Hepatocyte (in vitro differentiated cells): Measurements from ENCODE around the gene TPGS1. TPM values are rescaled to one million over a fixed set of nuclear protein-coding genes. Genes with fewer than 3 reads are reported as not detected.
"Not testable (repeated sequence)": the region's sequence is repeated elsewhere in the genome, so short reads cannot be mapped to it uniquely, and the experiment has no call there.

Experiments
- DNase-seq: peaks from one replicate; pipeline ENCODE4 v3.0.0-alpha.2; 2016; ENCODE audit warnings: low spot score
- H2AFZ ChIP-seq: fragments of 200-600 bp; sonication (generic); 2 replicates; pipeline ENCODE4 v1.6.0; 2016; ENCODE audit warnings: antibody characterized with exemption, mild to moderate bottlenecking
- H3K27ac ChIP-seq: fragments of 200-600 bp; sonication (generic); 2 replicates; pipeline ENCODE4 v1.5.1; 2016; ENCODE audit warnings: mild to moderate bottlenecking
- H3K27me3 ChIP-seq: fragments of 200-600 bp; sonication (generic); 2 replicates; pipeline ENCODE4 v1.6.1; 2016
- H3K36me3 ChIP-seq: fragments of 200-600 bp; sonication (generic); replicated peaks from 2 replicates; pipeline ENCODE4 v1.5.1; 2016; ENCODE audit warnings: low read depth; ENCODE audit not compliant: insufficient read depth
- H3K4me1 ChIP-seq: fragments of 200-600 bp; sonication (generic); 2 replicates; pipeline ENCODE4 v1.5.1; 2016; ENCODE audit warnings: mild to moderate bottlenecking, moderate library complexity; ENCODE audit not compliant: insufficient read depth
- H3K4me2 ChIP-seq: fragments of 200-600 bp; sonication (generic); 2 replicates; pipeline ENCODE4 v1.6.0; 2016
- H3K4me3 ChIP-seq: fragments of 200-600 bp; sonication (generic); 2 replicates; pipeline ENCODE4 v1.5.1; 2016; ENCODE audit warnings: mild to moderate bottlenecking
- H3K79me2 ChIP-seq: fragments of 200-600 bp; sonication (generic); 2 replicates; pipeline ENCODE4 v1.6.0; 2017; ENCODE audit warnings: mild to moderate bottlenecking
- H3K9me2 ChIP-seq: fragments of 200-600 bp; sonication (generic); replicated peaks from 2 replicates; pipeline ENCODE4 v1.6.0; 2017; ENCODE audit warnings: mild to moderate bottlenecking; ENCODE audit not compliant: insufficient read depth
- H3K9me3 ChIP-seq: fragments of 200-600 bp; sonication (generic); 2 replicates; pipeline ENCODE4 v1.5.1; 2016; ENCODE audit warnings: low read depth, mild to moderate bottlenecking
- H4K20me1 ChIP-seq: fragments of 200-600 bp; sonication (generic); 2 replicates; pipeline ENCODE4 v1.6.0; 2016; ENCODE audit warnings: mild to moderate bottlenecking; ENCODE audit not compliant: insufficient read depth, poor library complexity, severe bottlenecking
- EZH2 ChIP-seq: fragments of 200-600 bp; sonication (generic); IDR thresholded peaks from 2 replicates; pipeline ENCODE4 v1.6.1; 2016; ENCODE audit warnings: antibody characterized with exemption, mild to moderate bottlenecking, borderline replicate concordance
- EZH2phosphoT487 ChIP-seq: fragments of 200-600 bp; sonication (generic); IDR thresholded peaks from one replicate; pipeline ENCODE4 v1.6.1; 2018; ENCODE audit warnings: antibody characterized with exemption, mild to moderate bottlenecking, low read depth, moderate library complexity; ENCODE audit not compliant: unreplicated experiment, severe bottlenecking
- WGBS: methylation state at CpG from one replicate; pipeline ENCODE4 v1.1.6; 2016; ENCODE audit warnings: low lambda C conversion rate; ENCODE audit errors: missing lambda C conversion rate; 5-methylcytosine and 5-hydroxymethylcytosine counted together
- polyA plus RNA-seq: library from polyadenylated mRNA; unstranded; fragments of >200 nt; fragmentation: Nextera tagmentation; extraction: Ambion mirVana; gene quantifications from 2 replicates; pipeline ENCODE4 v1.2.1, GENCODE V29; 2016
- total RNA-seq: library from RNA; depleted of rRNA; stranded (reverse); fragments of >200 nt; gene quantifications from 2 replicates; pipeline ENCODE4 v1.2.3, GENCODE V29; 2014
- TF ChIP-seq, protein P1 (sequence below): fragments of 200-600 bp; sonication (generic); IDR thresholded peaks from 2 replicates; pipeline ENCODE4 v1.5.1; 2016; ENCODE audit warnings: antibody characterized with exemption, mild to moderate bottlenecking; ENCODE audit not compliant: poor library complexity

Gene TPGS1
- total and polyA plus RNA-seq, 2 experiments from 2014 or later = 44.9 to 61.0 TPM

DNA sequence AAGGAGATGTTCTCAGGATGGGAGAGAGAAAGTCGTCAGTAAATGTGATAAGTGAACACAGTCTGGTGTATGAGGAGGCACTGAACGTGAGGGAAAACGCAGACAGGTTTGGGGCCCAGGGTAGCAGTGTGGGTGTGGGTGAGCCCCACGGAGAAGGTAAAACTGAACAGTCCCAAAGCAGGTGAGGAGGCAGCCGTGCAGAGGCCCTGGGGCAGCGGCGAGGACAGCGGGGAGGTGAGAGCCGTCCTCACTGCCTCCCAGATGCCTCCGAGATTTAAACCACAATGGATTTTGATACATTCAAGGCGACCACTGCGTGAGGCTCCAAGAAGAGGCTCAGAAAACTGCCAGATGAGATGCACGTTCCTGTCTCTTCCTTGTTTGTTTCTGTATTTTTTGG is 31.9 kb upstream of the TPGS1 start:
- Histone ChIP-seq H3K9me2 (no peaks in the 10 kb centered on the region), H3K4me3 (no peak overlapping the region), H2AFZ (no peak overlapping the region), H3K27me3 (no peaks in the 10 kb centered on the region), H4K20me1 (no peaks in the 10 kb centered on the region), H3K4me1 (peaks cover 4% of the 10 kb centered on the region), H3K79me2 (no peaks in the 10 kb centered on the region), H3K9me3 (no peaks in the 10 kb centered on the region), H3K36me3 (no peaks in the 10 kb centered on the region), H3K4me2 (no peak overlapping the region), H3K27ac (no peak overlapping the region)
- DNase-seq = no peak
- WGBS = 86% methylated on average over 13 of the region's 13 CpGs
- TF ChIP-seq EZH2phosphoT487 = no peak
- TF ChIP-seq EZH2 = no peak
- TF ChIP-seq, protein P1, sequence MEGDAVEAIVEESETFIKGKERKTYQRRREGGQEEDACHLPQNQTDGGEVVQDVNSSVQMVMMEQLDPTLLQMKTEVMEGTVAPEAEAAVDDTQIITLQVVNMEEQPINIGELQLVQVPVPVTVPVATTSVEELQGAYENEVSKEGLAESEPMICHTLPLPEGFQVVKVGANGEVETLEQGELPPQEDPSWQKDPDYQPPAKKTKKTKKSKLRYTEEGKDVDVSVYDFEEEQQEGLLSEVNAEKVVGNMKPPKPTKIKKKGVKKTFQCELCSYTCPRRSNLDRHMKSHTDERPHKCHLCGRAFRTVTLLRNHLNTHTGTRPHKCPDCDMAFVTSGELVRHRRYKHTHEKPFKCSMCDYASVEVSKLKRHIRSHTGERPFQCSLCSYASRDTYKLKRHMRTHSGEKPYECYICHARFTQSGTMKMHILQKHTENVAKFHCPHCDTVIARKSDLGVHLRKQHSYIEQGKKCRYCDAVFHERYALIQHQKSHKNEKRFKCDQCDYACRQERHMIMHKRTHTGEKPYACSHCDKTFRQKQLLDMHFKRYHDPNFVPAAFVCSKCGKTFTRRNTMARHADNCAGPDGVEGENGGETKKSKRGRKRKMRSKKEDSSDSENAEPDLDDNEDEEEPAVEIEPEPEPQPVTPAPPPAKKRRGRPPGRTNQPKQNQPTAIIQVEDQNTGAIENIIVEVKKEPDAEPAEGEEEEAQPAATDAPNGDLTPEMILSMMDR = no peak

DNA sequence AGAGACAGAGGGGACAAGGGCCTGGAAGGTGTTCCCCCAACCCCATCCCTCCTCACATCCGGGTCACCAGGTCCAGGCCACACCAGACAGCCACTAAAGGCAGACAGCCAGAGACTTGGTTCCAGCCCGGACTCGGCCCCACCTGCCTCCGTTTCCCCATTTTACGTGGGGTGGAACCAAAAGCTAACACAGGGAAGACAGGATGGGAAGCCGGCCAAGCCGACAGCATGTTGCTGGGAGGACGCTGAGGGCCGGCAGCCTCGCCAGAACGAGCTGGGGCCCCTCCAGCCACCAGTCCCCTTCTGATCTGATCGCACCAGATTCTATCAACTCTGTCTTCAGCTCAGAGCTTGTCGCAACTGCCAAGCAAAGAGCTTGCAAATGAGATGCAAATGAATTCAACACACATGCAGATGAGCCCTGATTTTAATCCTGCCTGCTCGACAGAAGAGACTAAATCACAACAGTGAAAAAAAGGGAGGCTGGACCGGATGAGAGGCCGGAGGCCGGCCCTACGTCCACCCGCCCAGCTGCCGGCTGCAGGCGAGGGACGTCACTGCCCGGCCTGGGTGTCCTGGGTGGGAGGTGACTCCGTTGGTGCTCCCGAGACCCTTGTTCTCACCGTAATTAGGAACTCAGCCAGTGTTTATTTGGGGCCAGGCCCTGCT is 28.9 kb upstream of the TPGS1 start:
- no peak for DNase-seq
- no peak overlapping the region for H3K4me3 ChIP-seq
- 85% methylated on average over 25 of the region's 26 CpGs for WGBS
- no peak overlapping the region for H2AFZ ChIP-seq
- no peak overlapping the region for H3K4me2 ChIP-seq
- H4K20me1 ChIP-seq = no peaks in the 10 kb centered on the region
- no peaks in the 10 kb centered on the region for H3K9me2 ChIP-seq
- H3K36me3 ChIP-seq = no peaks in the 10 kb centered on the region
- no peaks in the 10 kb centered on the region for H3K27me3 ChIP-seq
- no peak overlapping the region for H3K27ac ChIP-seq
- peaks cover 4% of the 10 kb centered on the region for H3K4me1 ChIP-seq
- TF ChIP-seq EZH2 = no peak
- no peaks in the 10 kb centered on the region for H3K79me2 ChIP-seq
- no peaks in the 10 kb centered on the region for H3K9me3 ChIP-seq

DNA sequence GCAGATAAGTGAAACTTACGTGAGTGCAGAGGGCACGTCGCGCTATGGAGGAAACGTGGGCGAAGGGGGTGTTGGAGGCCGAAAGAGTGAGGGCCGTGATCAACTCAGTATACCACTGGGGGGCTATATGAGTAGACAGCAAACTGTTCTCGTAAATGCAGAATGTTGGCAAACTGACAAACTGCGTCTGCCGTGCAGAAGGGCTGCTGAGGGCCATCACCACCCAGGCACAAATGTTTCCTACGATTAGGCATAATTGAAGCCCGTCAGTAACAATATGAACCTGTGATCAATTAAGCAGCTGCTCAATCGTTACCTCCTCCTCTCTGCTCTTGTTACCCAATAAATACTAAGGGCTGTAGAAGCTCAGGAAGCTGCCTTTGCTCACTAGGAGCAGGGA is 28.3 kb upstream of the TPGS1 start:
- no peaks in the 10 kb centered on the region for H3K27me3 ChIP-seq
- no peak overlapping the region for H3K27ac ChIP-seq
- TF ChIP-seq, protein P1 = no peak
- TF ChIP-seq EZH2 = no peak
- TF ChIP-seq EZH2phosphoT487 = no peak
- H3K79me2 ChIP-seq = no peaks in the 10 kb centered on the region
- DNase-seq = no peak
- H3K4me1 ChIP-seq = peaks cover 4% of the 10 kb centered on the region
- 53% methylated on average over 14 of the region's 14 CpGs for WGBS
- no peak overlapping the region for H3K4me2 ChIP-seq
- H3K9me3 ChIP-seq = no peaks in the 10 kb centered on the region
- no peaks in the 10 kb centered on the region for H3K9me2 ChIP-seq
- H3K4me3 ChIP-seq = no peak overlapping the region
- no peaks in the 10 kb centered on the region for H4K20me1 ChIP-seq
- no peak overlapping the region for H2AFZ ChIP-seq
- no peaks in the 10 kb centered on the region for H3K36me3 ChIP-seq

DNA sequence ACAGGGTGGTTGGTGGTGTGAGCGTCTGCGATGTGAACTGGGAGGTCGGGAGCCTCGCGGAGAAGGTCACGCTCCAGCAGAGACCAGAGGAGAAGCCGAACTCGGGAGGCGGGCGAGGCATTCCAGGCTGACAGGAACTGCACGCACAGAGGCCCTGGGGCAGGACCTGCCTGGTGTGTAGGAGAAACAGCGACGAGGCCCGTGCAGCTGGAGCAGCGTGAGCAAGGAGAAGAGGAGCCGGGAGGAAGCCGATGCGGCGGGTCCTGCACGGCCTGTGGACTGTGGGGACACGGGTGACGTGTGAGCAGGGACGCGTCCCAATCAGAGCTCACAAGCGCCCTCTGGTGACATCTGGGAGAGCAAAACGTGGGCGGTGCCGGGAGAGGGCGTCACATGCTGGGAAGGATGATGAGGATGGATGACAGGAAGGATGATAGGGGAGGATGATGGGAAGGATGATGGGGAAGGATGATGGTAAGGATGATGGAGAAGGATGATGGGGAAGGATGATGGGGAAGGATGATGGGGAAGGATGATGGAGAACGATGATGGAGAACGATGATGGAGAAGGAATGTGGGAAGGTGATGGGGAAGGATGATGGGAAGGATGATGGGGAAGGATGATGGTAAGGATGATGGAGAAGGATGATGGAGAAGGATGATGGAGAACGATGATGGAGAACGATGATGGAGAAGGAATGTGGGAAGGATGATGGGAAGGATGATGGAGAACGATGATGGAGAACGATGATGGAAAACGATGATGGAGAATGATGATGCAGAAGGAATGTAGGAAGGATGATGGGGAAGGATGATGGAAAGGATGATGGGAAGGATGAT is 27.1 kb upstream of the TPGS1 start:
- Histone ChIP-seq H3K9me3 (no peaks in the 10 kb centered on the region), H3K4me1 (peaks cover 4% of the 10 kb centered on the region), H2AFZ (peak overlapping the region; percentile 59), H3K4me3 (no peak overlapping the region), H3K79me2 (no peaks in the 10 kb centered on the region), H3K4me2 (peak overlapping the region; percentile 74), H3K9me2 (no peaks in the 10 kb centered on the region), H3K27me3 (no peaks in the 10 kb centered on the region), H4K20me1 (no peaks in the 10 kb centered on the region), H3K27ac (peak overlapping the region; percentile 30), H3K36me3 (no peaks in the 10 kb centered on the region)
- WGBS = 36% methylated on average over 34 of the region's 36 CpGs
- no peak for TF ChIP-seq EZH2
- TF ChIP-seq, protein P1 = peak; percentile 66
- no peak for TF ChIP-seq EZH2phosphoT487
- peak; percentile 86 for DNase-seq

DNA sequence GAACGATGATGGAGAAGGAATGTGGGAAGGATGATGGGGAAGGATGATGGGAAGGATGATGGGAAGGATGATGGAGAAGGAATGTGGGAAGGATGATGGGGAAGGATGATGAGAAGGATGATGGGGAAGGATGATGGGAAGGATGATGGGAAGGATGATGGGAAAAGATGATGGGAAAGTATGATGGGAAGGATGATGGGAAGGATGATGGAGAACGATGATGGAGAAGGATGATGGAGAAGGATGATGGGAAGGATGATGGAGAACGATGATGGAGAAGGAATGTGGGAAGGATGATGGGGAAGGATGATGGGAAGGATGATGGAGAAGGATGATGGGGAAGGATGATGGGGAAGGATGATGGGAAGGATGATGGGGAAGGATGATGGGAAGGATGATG is 26.2 kb upstream of the TPGS1 start:
- H3K9me3 ChIP-seq, H3K4me3 ChIP-seq, H3K27me3 ChIP-seq, H3K79me2 ChIP-seq, H3K27ac ChIP-seq, H3K4me2 ChIP-seq, H2AFZ ChIP-seq, H3K36me3 ChIP-seq, H3K4me1 ChIP-seq, DNase-seq, H4K20me1 ChIP-seq, H3K9me2 ChIP-seq: not testable (repeated sequence)
- WGBS = 100% methylated on average over 2 of the region's 3 CpGs
